ENCODE measurements around the gene UBE2O.

GRCh38 chr17:76467809-76468633 is 15.1 kb upstream of the UBE2O start:
- TF ChIP-seq CTCF (conservative IDR thresholded peaks at IDR 0.05; ENCODE audit: low read depth in 2 of 2), result no peak
- no peak for TF ChIP-seq EZH2 (IDR thresholded peaks at IDR 0.05; ENCODE audit: low read depth, unreplicated experiment)
- no peak for TF ChIP-seq EZH2phosphoT487 (IDR thresholded peaks at IDR 0.05; ENCODE audit: unreplicated experiment)
- no peak for TF ChIP-seq REST (IDR thresholded peaks at IDR 0.05; ENCODE audit: unreplicated experiment)

All from GM23338 (cell line).